ENCODE data around the gene CD109. TPM values are rescaled to one million over a fixed set of nuclear protein-coding genes. Genes with fewer than 3 reads are reported as not detected.
"Not testable (repeated sequence)": the region's sequence is repeated elsewhere in the genome, so short reads cannot be mapped to it uniquely, and the experiment has no call there.

Gene CD109
- total RNA-seq, 1 donor, result 170 TPM

DNA sequence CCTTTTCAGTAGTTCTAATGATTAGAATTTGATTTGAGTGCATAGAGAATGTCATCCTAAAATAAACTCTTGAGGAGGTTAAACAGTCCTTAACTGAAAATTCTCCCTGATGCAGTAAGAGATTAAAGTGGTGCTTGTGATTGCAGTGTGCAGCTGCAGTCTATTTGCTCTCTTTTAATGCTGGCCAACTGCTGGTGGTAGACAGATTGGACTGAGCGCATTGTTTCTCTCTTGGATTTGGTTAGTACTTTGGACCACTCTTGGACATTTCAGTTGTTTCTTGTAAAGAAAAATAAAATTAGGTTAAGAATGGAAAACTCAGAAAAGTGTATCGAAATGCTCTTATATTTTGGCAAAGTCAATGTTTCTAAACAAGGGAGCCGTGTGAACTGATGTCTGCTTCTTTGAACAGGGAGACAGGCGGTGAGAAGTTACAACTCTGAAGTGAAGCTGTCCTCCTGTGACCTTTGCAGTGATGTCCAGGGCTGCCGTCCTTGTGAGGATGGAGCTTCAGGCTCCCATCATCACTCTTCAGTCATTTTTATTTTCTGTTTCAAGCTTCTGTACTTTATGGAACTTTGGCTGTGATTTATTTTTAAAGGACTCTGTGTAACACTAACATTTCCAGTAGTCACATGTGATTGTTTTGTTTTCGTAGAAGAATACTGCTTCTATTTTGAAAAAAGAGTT lies 127.2 kb downstream of the CD109 start:
- H3K4me3 ChIP-seq (ENCODE audit: low read depth, low read length), result no peak overlapping the region
- DNase-seq (ENCODE audit: low read depth), result peak; percentile 10
- TF ChIP-seq CTCF (IDR thresholded peaks at IDR 0.05; ENCODE audit: insufficient read depth, low read length), result no peak

GRCh38 chr6:73823832-73824231 lies 127.8 kb downstream of the CD109 start:
- no peak for DNase-seq (ENCODE audit: low read depth)
- no peak for TF ChIP-seq CTCF (IDR thresholded peaks at IDR 0.05; ENCODE audit: insufficient read depth, low read length)
- H3K4me3 ChIP-seq (ENCODE audit: low read depth, low read length), result no peak overlapping the region

GRCh38 chr6:73826571-73826970 lies 130.6 kb downstream of the CD109 start:
- TF ChIP-seq CTCF (IDR thresholded peaks at IDR 0.05; ENCODE audit: insufficient read depth, low read length), result no peak
- H3K4me3 ChIP-seq (ENCODE audit: low read depth, low read length), result no peak overlapping the region
- DNase-seq (ENCODE audit: low read depth), result no peak

DNA sequence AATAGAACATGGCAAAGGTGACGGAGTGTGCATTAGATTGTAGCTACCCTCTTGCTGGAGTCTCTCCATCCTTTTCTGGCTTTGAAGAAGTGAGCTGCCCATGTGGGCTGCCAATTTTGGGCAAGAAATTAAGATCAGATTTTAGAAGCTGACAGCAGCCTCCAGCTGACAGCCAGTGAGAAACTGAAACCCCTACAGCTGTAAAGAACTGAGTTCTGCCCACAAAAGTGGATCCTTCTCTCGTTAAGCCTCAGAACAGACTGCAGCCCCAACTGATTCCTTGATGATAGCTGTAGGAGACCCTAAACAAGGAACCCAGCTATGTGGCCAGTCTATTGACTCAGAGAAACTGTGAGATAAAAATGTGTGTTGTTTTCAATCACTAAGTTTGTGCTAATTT lies 134.1 kb downstream of the CD109 start:
- no peak overlapping the region for H3K4me3 ChIP-seq (ENCODE audit: low read depth, low read length)
- no peak for TF ChIP-seq CTCF (IDR thresholded peaks at IDR 0.05; ENCODE audit: insufficient read depth, low read length)
- no peak for DNase-seq (ENCODE audit: low read depth)

DNA sequence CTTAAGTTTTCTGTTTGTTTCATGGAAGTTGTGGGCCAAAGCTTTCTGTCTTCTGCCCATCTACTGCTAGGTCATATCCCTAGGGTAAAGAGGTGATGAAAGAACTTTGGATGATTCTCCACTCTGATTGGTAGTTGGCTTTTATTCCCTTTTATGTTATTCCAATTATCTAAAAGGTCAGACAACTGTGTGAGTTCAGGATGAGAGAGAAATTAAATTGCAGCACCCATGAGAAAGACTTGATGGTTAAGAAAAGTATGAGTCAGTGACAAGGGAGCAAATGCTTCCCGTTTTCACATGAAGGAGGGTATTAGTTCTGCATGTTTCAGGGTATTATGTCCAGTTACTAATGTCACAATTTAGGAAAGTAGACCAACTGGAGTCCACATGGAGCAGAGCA lies 136.3 kb downstream of the CD109 start:
- peak; percentile 18 for DNase-seq (ENCODE audit: low read depth)
- no peak for TF ChIP-seq CTCF (IDR thresholded peaks at IDR 0.05; ENCODE audit: insufficient read depth, low read length)
- H3K4me3 ChIP-seq (ENCODE audit: low read depth, low read length), result no peak overlapping the region

DNA sequence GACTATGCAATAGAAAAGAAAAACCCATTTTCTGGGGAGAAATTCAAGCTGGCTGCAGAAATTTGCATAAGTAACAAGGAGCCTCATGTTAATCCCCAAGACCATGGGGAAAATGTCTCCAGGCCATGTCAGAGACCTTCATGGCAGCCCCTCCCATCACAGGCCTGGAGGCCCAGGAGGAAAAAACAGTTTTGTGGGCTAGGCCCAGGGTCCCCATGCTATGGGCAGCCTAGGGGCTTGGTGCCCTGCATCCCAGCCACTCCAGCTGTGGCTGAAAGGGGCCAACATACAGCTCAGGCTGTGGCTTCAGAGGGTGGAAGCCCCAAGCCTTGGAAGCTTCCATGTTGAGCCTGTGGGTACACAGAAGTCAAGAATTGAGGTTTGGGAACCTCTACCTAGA lies 148.7 kb downstream of the CD109 start:
- DNase-seq (ENCODE audit: low read depth); H3K4me3 ChIP-seq (ENCODE audit: low read depth, low read length): not testable (repeated sequence)

GRCh38 chr6:73851048-73851447 lies 155.0 kb downstream of the CD109 start:
- H3K4me3 ChIP-seq (ENCODE audit: low read depth, low read length); DNase-seq (ENCODE audit: low read depth): not testable (repeated sequence)

GRCh38 chr6:73854998-73855718 lies 159.2 kb downstream of the CD109 start:
- peak; percentile 68 for TF ChIP-seq CTCF (IDR thresholded peaks at IDR 0.05; ENCODE audit: insufficient read depth, low read length)
- peak; percentile 87 for DNase-seq (ENCODE audit: low read depth)
- H3K4me3 ChIP-seq (ENCODE audit: low read depth, low read length), result no peak overlapping the region
